GM12892 (cell line): ENCODE results near the gene SDR9C7.

Experiments
- POLR2A ChIP-seq: IDR thresholded peaks from 2 replicates; pipeline ENCODE4 v1.6.1; 2011; ENCODE audit warnings: low read depth, low read length, control low read depth
- POLR2AphosphoS5 ChIP-seq: IDR thresholded peaks from 2 replicates; pipeline ENCODE4 v1.6.1; 2011; ENCODE audit warnings: low read depth, low read length, control low read depth
- TAF1 ChIP-seq: IDR thresholded peaks from 2 replicates; pipeline ENCODE4 v1.6.1; 2011; ENCODE audit warnings: low read depth, mild to moderate bottlenecking, control low read depth, low read length, borderline replicate concordance

GRCh38 chr12:56927281-56927680 is 6.9 kb downstream of the SDR9C7 start:
- TF ChIP-seq TAF1 = no peak
- no peak for TF ChIP-seq POLR2A
- TF ChIP-seq POLR2AphosphoS5 = no peak
